ENCODE results near the gene NHLRC2. TPM values are rescaled to one million over a fixed set of nuclear protein-coding genes. Genes with fewer than 3 reads are reported as not detected.

The NHLRC2 gene
- total and polyA plus RNA-seq, 10 of the 15 experiments (the other 5 are each of a cell fraction or from before 2014, with no cell fraction given): 1.9 to 31.3 (median 15.9) TPM

- TF ChIP-seq, protein P1, sequence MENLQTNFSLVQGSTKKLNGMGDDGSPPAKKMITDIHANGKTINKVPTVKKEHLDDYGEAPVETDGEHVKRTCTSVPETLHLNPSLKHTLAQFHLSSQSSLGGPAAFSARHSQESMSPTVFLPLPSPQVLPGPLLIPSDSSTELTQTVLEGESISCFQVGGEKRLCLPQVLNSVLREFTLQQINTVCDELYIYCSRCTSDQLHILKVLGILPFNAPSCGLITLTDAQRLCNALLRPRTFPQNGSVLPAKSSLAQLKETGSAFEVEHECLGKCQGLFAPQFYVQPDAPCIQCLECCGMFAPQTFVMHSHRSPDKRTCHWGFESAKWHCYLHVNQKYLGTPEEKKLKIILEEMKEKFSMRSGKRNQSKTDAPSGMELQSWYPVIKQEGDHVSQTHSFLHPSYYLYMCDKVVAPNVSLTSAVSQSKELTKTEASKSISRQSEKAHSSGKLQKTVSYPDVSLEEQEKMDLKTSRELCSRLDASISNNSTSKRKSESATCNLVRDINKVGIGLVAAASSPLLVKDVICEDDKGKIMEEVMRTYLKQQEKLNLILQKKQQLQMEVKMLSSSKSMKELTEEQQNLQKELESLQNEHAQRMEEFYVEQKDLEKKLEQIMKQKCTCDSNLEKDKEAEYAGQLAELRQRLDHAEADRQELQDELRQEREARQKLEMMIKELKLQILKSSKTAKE (IDR thresholded peaks at IDR 0.05; ENCODE audit: low read depth, poor library complexity, severe bottlenecking): no peak
- TF ChIP-seq EZH2 (IDR thresholded peaks at IDR 0.05; ENCODE audit: borderline replicate concordance, control insufficient read depth, low read depth, low read length) (no peak), SP1 (IDR thresholded peaks at IDR 0.05; ENCODE audit: low read depth, low read length) (no peak), ZNF217 (IDR thresholded peaks at IDR 0.05) (no peak), TAF1 (IDR thresholded peaks at IDR 0.05; ENCODE audit: borderline replicate concordance, low read depth, low read length) (no peak)
- TF ChIP-seq, protein P2, sequence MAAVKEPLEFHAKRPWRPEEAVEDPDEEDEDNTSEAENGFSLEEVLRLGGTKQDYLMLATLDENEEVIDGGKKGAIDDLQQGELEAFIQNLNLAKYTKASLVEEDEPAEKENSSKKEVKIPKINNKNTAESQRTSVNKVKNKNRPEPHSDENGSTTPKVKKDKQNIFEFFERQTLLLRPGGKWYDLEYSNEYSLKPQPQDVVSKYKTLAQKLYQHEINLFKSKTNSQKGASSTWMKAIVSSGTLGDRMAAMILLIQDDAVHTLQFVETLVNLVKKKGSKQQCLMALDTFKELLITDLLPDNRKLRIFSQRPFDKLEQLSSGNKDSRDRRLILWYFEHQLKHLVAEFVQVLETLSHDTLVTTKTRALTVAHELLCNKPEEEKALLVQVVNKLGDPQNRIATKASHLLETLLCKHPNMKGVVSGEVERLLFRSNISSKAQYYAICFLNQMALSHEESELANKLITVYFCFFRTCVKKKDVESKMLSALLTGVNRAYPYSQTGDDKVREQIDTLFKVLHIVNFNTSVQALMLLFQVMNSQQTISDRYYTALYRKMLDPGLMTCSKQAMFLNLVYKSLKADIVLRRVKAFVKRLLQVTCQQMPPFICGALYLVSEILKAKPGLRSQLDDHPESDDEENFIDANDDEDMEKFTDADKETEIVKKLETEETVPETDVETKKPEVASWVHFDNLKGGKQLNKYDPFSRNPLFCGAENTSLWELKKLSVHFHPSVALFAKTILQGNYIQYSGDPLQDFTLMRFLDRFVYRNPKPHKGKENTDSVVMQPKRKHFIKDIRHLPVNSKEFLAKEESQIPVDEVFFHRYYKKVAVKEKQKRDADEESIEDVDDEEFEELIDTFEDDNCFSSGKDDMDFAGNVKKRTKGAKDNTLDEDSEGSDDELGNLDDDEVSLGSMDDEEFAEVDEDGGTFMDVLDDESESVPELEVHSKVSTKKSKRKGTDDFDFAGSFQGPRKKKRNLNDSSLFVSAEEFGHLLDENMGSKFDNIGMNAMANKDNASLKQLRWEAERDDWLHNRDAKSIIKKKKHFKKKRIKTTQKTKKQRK (IDR thresholded peaks at IDR 0.05; ENCODE audit: low read depth, low read length): no peak
Observed at GRCh38 chr10:113908236-113908635, 53.8 kb downstream of the NHLRC2 start (continued).

- Histone ChIP-seq H3K27ac (ENCODE audit: control insufficient read depth, insufficient read depth) (no peak overlapping the region), H4K20me1 (ENCODE audit: control insufficient read depth, insufficient read depth) (no peaks in the 10 kb centered on the region), H2AFZ (ENCODE audit: control insufficient read depth, low read depth, low read length) (no peak overlapping the region), H3K27me3 (replicated peaks in 1 of 2; ENCODE audit: control insufficient read depth in 2 of 2, insufficient read depth in 2 of 2, low read length in 1 of 2) (no peaks in the 10 kb centered on the region), H3K36me3 (ENCODE audit: control insufficient read depth in 2 of 2, insufficient read depth in 2 of 2, low read length in 1 of 2) (peaks cover 3 to 7% of the 10 kb centered on the region in 2 experiments), H3K79me2 (ENCODE audit: control insufficient read depth, insufficient read depth, low read length) (no peaks in the 10 kb centered on the region), H3K4me1 (ENCODE audit: control insufficient read depth, insufficient read depth, low read length) (no peaks in the 10 kb centered on the region), H3K4me2 (ENCODE audit: control insufficient read depth, insufficient read depth) (no peak overlapping the region), H3K4me3 (no peak overlapping the region), H3K9me3 (replicated peaks; ENCODE audit: control insufficient read depth, insufficient read depth, low read length) (no peaks in the 10 kb centered on the region), H3K9ac (ENCODE audit: control insufficient read depth, insufficient read depth, low read length) (no peak overlapping the region)
- ChIA-PET CTCF (interaction anchor here (0.6 to 1.7 kb wide), 4 partner anchors 10 to 199 kb away, joined by 3 to 4 read pairs (median 4); no protein-coding TSS in a partner anchor), RAD21 (ENCODE audit: unreplicated experiment) (no interaction called here), SMC1A (ENCODE audit: uncharacterized antibody, unreplicated experiment) (interaction anchor here (1.7 to 2.9 kb wide), 2 partner anchors 11 to 110 kb away, joined by 6 to 8 read pairs; no protein-coding TSS in a partner anchor), POLR2A (no interaction called here)
- BruUV-seq (replicated peaks): no TSS peak
- ATAC-seq (no peak), FAIRE-seq (no peak), DNase-seq (ENCODE audit: low read depth, low spot score) (no peak)
- intact Hi-C loops (cut with micrococcal nuclease; ENCODE audit: unreplicated experiment): loop anchor here (10.0 kb wide), 1 partner anchor 116 kb away; no protein-coding TSS in a partner anchor
- 100% methylated on average over 1 of the region's 1 CpG for WGBS (ENCODE audit: insufficient coverage, insufficient replicate concordance, low lambda C conversion rate, missing lambda C conversion rate)
- in situ Hi-C loops (cut with MboI): no loop called here
- no peak for TF ChIP-seq RCOR1 (conservative IDR thresholded peaks at IDR 0.05; ENCODE audit: low read depth, low read length)
- no peak for TF ChIP-seq FOXK2 (IDR thresholded peaks at IDR 0.05)
- no peak for TF ChIP-seq NFIC (IDR thresholded peaks at IDR 0.05; ENCODE audit: low read depth, low read length)
- TF ChIP-seq ZBTB40 (IDR thresholded peaks at IDR 0.05; ENCODE audit: borderline replicate concordance): no peak
- no peak for TF ChIP-seq YY1 (IDR thresholded peaks at IDR 0.05; ENCODE audit: low read depth, low read length)
- no peak for TF ChIP-seq TCF12 (IDR thresholded peaks at IDR 0.05; ENCODE audit: low read depth, low read length)
- TF ChIP-seq NR2F1 (conservative IDR thresholded peaks at IDR 0.05): no peak
- no peak for TF ChIP-seq NFYB (IDR thresholded peaks at IDR 0.05; ENCODE audit: insufficient read depth, low read depth, low read length)
Observed at GRCh38 chr10:113911113-113911512, 56.7 kb downstream of the NHLRC2 start.
